ENCODE measurements around the gene CTCF. TPM values are rescaled to one million over a fixed set of nuclear protein-coding genes. Genes with fewer than 3 reads are reported as not detected.

The CTCF gene
- total RNA-seq, 1 donor from 2014 or later: 62.5 TPM

- Mint-ChIP-seq H3K36me3 (ENCODE audit: low read depth) (peaks cover 6% of the 10 kb centered on the region), H3K4me1 (peaks cover 26% of the 10 kb centered on the region), H3K27ac (peak overlapping the region; percentile 51), H3K9me3 (no peaks in the 10 kb centered on the region), H3K27me3 (no peaks in the 10 kb centered on the region), H3K4me3 (peak overlapping the region; percentile 91)
- intact Hi-C loops (cut with micrococcal nuclease): loop anchor here (2.0 to 10.0 kb wide), 3 partner anchors 53 to 1669 kb away; partner anchors contain the start of genes COG8, CTRL, GFOD2 and NIP7
- peak; percentile 71 for DNase-seq
Measured at GRCh38 chr16:67666032-67666551, 103.8 kb downstream of the CTCF start.

GRCh38 chr16:67666559-67667452 is 104.5 kb downstream of the CTCF start, which contains the start of the genes C16orf86 and ENKD1:
Gene C16orf86 (plus strand): TSS chr16:67666814. CDS start chr16:67666971, 157 bp downstream.
Gene ENKD1 (minus strand): TSS chr16:67666750. CDS start chr16:67666442, 308 bp downstream.
- H3K9me3 Mint-ChIP-seq: no peaks in the 10 kb centered on the region
- H3K36me3 Mint-ChIP-seq (ENCODE audit: low read depth): peaks cover 6% of the 10 kb centered on the region
- intact Hi-C loops (cut with micrococcal nuclease): loop anchor here (2.0 to 10.0 kb wide), 3 partner anchors 52 to 1668 kb away; partner anchors contain the start of genes COG8, CTRL, GFOD2 and NIP7
- H3K4me1 Mint-ChIP-seq: peaks cover 21% of the 10 kb centered on the region
- peak within 1 kb of the TSS; percentile 84 for H3K27ac Mint-ChIP-seq
- DNase-seq: peak; percentile 95
- no peaks in the 10 kb centered on the region for H3K27me3 Mint-ChIP-seq
- peak within 1 kb of the TSS; percentile 91 for H3K4me3 Mint-ChIP-seq

- intact Hi-C loops (cut with micrococcal nuclease): loop anchor here (2.0 to 10.0 kb wide), 3 partner anchors 51 to 1667 kb away; partner anchors contain the start of genes COG8, CTRL, GFOD2 and NIP7
- Mint-ChIP-seq H3K9me3 (no peaks in the 10 kb centered on the region), H3K27ac (peak overlapping the region; percentile 66), H3K36me3 (ENCODE audit: low read depth) (peaks cover 6% of the 10 kb centered on the region), H3K4me3 (peak overlapping the region; percentile 91), H3K27me3 (no peaks in the 10 kb centered on the region), H3K4me1 (peaks cover 19% of the 10 kb centered on the region)
- no peak for DNase-seq
Measured at GRCh38 chr16:67667453-67667816, 105.1 kb downstream of the CTCF start.

- Mint-ChIP-seq H3K9me3 (no peaks in the 10 kb centered on the region), H3K27me3 (no peaks in the 10 kb centered on the region), H3K4me1 (peaks cover 22% of the 10 kb centered on the region), H3K36me3 (ENCODE audit: low read depth) (peaks cover 5% of the 10 kb centered on the region), H3K27ac (no peak overlapping the region), H3K4me3 (peak overlapping the region; percentile 91)
- intact Hi-C loops (cut with micrococcal nuclease): loop anchor here (1.0 to 10.0 kb wide), 5 partner anchors 51 to 1667 kb away; partner anchors contain the start of genes COG8, CTRL, GFOD2 and NIP7
- DNase-seq: peak; percentile 94
Measured at GRCh38 chr16:67667817-67668494, 105.6 kb downstream of the CTCF start.

- Mint-ChIP-seq H3K4me3 (no peak overlapping the region), H3K9me3 (no peaks in the 10 kb centered on the region), H3K27ac (no peak overlapping the region), H3K27me3 (no peaks in the 10 kb centered on the region), H3K36me3 (ENCODE audit: low read depth) (peaks cover 3% of the 10 kb centered on the region), H3K4me1 (peaks cover 22% of the 10 kb centered on the region)
- intact Hi-C loops (cut with micrococcal nuclease): loop anchor here (1.0 to 10.0 kb wide), 4 partner anchors 121 to 1666 kb away; partner anchors contain the start of genes COG8, CTRL, NIP7 and PDF
- peak; percentile 77 for DNase-seq
Measured at GRCh38 chr16:67668495-67669157, 106.3 kb downstream of the CTCF start.

GRCh38 chr16:67669499-67670101 is 107.3 kb downstream of the CTCF start:
- Mint-ChIP-seq H3K4me3 (no peak overlapping the region), H3K27ac (no peak overlapping the region), H3K36me3 (ENCODE audit: low read depth) (peaks cover 2% of the 10 kb centered on the region), H3K9me3 (no peaks in the 10 kb centered on the region), H3K4me1 (peaks cover 20% of the 10 kb centered on the region), H3K27me3 (no peaks in the 10 kb centered on the region)
- DNase-seq: no peak
- intact Hi-C loops (cut with micrococcal nuclease): loop anchor here (10.0 kb wide), 2 partner anchors 265 to 1665 kb away; partner anchors contain the start of genes COG8, CTRL, NIP7 and PDF

GRCh38 chr16:67672306-67672705 is 110.0 kb downstream of the CTCF start:
- Mint-ChIP-seq H3K36me3 (ENCODE audit: low read depth) (no peaks in the 10 kb centered on the region), H3K27me3 (no peaks in the 10 kb centered on the region), H3K27ac (no peak overlapping the region), H3K4me3 (no peak overlapping the region), H3K9me3 (no peaks in the 10 kb centered on the region), H3K4me1 (peaks cover 11% of the 10 kb centered on the region)
- DNase-seq: no peak
- intact Hi-C loops (cut with micrococcal nuclease): no loop called here

- Mint-ChIP-seq H3K36me3 (ENCODE audit: low read depth) (no peaks in the 10 kb centered on the region), H3K27ac (no peak overlapping the region), H3K27me3 (no peaks in the 10 kb centered on the region), H3K9me3 (no peaks in the 10 kb centered on the region), H3K4me1 (peaks cover 10% of the 10 kb centered on the region), H3K4me3 (no peak overlapping the region)
- intact Hi-C loops (cut with micrococcal nuclease): no loop called here
- DNase-seq: peak; percentile 90
Measured at GRCh38 chr16:67672739-67673662, 110.7 kb downstream of the CTCF start.

- Mint-ChIP-seq H3K27me3 (no peaks in the 10 kb centered on the region), H3K36me3 (ENCODE audit: low read depth) (no peaks in the 10 kb centered on the region), H3K4me3 (no peak overlapping the region), H3K27ac (no peak overlapping the region), H3K4me1 (peaks cover 6% of the 10 kb centered on the region), H3K9me3 (no peaks in the 10 kb centered on the region)
- intact Hi-C loops (cut with micrococcal nuclease): no loop called here
- no peak for DNase-seq
Measured at GRCh38 chr16:67673712-67674580, 111.6 kb downstream of the CTCF start.

GRCh38 chr16:67674851-67675578 is 112.7 kb downstream of the CTCF start:
- Mint-ChIP-seq H3K4me3 (no peak overlapping the region), H3K27me3 (no peaks in the 10 kb centered on the region), H3K27ac (no peak overlapping the region), H3K36me3 (ENCODE audit: low read depth) (no peaks in the 10 kb centered on the region), H3K4me1 (peaks cover 4% of the 10 kb centered on the region), H3K9me3 (no peaks in the 10 kb centered on the region)
- intact Hi-C loops (cut with micrococcal nuclease): no loop called here
- DNase-seq: no peak

GRCh38 chr16:67675579-67675935 is 113.2 kb downstream of the CTCF start:
- Mint-ChIP-seq H3K27me3 (no peaks in the 10 kb centered on the region), H3K4me3 (no peak overlapping the region), H3K36me3 (ENCODE audit: low read depth) (no peaks in the 10 kb centered on the region), H3K9me3 (no peaks in the 10 kb centered on the region), H3K4me1 (peaks cover 4% of the 10 kb centered on the region), H3K27ac (no peak overlapping the region)
- intact Hi-C loops (cut with micrococcal nuclease): no loop called here
- no peak for DNase-seq

Data from activated CD4-positive, alpha-beta T cell treated with anti-CD3 and anti-CD28 coated beads, Interleukin-2, amount 10 ng/mL, durations not matched to agents 24 days and 14 days (primary cell).